ENCODE measurements around the gene LY6G5C.

The LY6G5C gene

GRCh38 chr6:31641370-31641769 is 39.5 kb downstream of the LY6G5C start:
- DNase-seq (ENCODE audit: low read depth in 2 of 2), result no peak

- DNase-seq (ENCODE audit: low read depth in 2 of 2), result no peak
These were observed 40.3 kb downstream of the LY6G5C start for GRCh38 chr6:31640612-31641011.

GRCh38 chr6:31639449-31639861 is 41.4 kb downstream of the LY6G5C start:
- DNase-seq (ENCODE audit: low read depth in 2 of 2), result no peak

DNA sequence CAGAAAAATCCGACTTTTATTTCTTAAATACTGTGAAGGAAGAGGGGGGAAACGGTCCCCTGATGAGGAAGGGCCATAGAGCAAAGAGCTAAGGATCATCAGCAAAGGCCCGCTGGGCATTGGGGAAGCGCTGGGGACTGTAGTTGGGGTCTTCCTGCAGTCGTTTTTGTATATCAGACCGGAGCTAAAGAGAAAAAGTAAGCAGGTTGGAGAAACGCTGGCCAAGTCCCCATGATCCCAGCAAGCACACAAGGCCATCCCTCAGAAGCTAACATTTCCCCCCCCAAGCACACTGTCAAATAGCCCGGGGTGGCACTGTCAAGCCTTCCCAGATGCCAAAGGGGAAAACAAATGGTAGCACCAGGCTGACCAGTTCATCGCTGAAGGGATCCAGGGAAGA is 41.8 kb downstream of the LY6G5C start:
- DNase-seq (ENCODE audit: low read depth in 2 of 2), result no peak

GRCh38 chr6:31636698-31637596 is 43.9 kb downstream of the LY6G5C start:
- DNase-seq (ENCODE audit: low read depth in 2 of 2), result no peak

DNA sequence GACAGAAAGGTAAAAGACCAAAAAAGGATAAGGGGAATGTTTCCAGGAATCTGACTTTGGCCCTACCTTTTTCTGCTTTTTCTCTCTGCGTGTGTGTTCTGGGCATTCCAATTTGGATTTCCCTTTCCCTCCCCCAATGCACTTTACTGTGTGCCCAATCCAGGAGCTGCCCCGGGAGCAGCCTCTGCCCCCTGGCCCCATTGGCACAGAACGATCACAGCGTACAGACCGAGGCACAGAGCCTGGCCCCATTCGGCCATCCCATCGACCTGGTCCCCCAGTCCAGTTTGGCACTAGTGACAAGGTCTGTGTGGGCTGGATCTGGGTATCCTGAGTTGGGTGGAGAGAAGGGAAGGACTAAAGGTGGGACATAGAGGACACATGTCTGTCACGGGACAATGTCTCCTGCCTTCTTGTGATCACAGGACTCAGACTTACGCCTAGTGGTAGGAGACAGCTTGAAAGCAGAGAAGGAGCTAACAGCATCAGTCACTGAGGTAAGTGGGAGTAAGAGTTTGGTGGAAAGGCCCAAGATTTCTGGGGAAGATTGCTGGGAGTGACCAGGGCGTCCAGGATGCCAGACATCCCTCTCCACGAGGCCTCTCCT is 45.8 kb downstream of the LY6G5C start:
- no peak for DNase-seq (ENCODE audit: low read depth in 2 of 2)

- no peak for DNase-seq (ENCODE audit: low read depth in 2 of 2)
These were observed 46.7 kb downstream of the LY6G5C start for GRCh38 chr6:31634131-31634530.

DNA sequence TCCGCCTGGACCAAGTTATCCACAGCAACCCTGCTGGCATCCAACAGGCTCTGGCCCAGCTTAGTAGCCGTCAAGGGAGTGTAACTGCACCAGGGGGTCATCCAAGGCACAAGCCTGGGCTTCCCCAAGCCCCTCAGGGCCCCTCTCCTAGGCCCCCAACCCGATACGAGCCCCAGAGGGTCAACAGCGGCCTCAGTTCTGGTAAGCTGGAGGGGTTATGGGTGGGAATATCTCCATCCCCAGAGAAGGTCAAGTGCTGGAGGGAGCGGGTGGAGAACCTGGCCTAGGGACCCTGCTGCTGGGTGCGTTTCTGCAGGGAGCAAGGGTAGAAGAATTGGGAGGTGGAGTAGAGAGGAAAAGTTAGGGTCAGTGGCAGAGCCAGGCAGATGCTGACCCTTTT is 47.4 kb downstream of the LY6G5C start:
- DNase-seq (ENCODE audit: low read depth in 2 of 2), result no peak

DNA sequence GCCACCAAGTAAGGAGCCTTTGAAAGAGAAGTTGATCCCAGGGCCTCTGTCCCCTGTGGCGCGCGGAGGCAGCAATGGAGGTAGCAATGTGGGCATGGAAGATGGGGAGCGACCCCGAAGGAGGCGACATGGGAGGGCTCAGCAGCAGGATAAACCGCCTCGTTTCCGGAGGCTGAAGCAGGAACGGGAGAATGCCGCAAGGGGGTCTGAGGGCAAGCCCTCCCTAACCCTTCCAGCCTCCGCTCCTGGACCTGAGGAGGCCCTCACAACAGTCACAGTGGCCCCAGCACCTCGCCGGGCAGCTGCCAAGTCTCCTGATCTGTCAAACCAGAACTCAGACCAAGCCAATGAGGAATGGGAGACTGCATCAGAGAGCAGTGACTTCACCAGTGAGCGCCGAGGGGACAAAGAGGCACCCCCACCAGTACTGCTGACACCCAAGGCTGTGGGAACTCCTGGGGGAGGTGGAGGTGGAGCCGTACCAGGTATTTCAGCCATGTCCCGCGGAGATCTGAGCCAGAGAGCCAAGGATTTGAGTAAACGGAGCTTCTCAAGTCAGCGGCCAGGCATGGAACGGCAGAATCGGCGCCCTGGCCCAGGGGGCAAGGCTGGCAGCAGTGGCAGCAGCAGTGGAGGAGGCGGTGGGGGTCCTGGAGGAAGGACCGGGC is 48.5 kb downstream of the LY6G5C start:
- DNase-seq (ENCODE audit: low read depth in 2 of 2), result no peak

DNA sequence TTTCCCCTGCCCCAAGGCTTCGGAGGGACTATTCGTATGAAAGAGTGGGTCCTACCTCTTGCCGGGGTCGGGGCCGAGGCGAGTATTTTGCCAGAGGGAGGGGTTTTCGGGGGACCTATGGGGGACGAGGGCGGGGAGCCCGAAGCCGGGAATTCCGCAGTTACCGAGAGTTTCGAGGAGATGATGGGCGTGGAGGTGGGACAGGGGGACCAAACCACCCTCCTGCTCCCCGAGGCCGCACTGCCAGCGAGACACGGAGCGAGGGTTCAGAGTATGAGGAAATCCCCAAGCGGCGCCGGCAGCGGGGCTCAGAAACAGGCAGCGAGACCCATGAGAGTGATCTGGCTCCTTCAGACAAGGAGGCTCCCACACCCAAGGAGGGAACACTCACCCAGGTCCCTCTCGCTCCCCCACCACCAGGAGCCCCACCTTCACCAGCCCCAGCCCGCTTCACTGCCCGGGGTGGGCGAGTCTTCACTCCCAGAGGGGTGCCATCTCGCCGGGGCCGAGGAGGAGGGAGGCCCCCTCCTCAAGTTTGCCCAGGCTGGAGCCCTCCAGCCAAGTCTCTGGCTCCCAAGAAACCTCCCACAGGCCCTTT is 49.1 kb downstream of the LY6G5C start:
- DNase-seq (ENCODE audit: low read depth in 2 of 2), result no peak

- no peak for DNase-seq (ENCODE audit: low read depth in 2 of 2)
These were observed 49.7 kb downstream of the LY6G5C start for GRCh38 chr6:31631209-31631608.

- no peak for DNase-seq (ENCODE audit: low read depth in 2 of 2)
These were observed 50.5 kb downstream of the LY6G5C start for GRCh38 chr6:31630177-31630934.

- no peak for DNase-seq (ENCODE audit: low read depth in 2 of 2)
These were observed 51.9 kb downstream of the LY6G5C start for GRCh38 chr6:31629014-31629413.

GRCh38 chr6:31627690-31628287 is 53.1 kb downstream of the LY6G5C start:
- DNase-seq (ENCODE audit: low read depth in 2 of 2), result no peak

GRCh38 chr6:31626952-31627351 is 53.9 kb downstream of the LY6G5C start:
- DNase-seq (ENCODE audit: low read depth in 2 of 2), result no peak
